ENCODE data around the gene EGFR. TPM values are rescaled to one million over a fixed set of nuclear protein-coding genes. Genes with fewer than 3 reads are reported as not detected.

Gene EGFR
- total and polyA plus RNA-seq, 2 donors (not counting 3 experiments of a cell fraction or from before 2014, with no cell fraction given), result 1.5 to 4.1 TPM

DNA sequence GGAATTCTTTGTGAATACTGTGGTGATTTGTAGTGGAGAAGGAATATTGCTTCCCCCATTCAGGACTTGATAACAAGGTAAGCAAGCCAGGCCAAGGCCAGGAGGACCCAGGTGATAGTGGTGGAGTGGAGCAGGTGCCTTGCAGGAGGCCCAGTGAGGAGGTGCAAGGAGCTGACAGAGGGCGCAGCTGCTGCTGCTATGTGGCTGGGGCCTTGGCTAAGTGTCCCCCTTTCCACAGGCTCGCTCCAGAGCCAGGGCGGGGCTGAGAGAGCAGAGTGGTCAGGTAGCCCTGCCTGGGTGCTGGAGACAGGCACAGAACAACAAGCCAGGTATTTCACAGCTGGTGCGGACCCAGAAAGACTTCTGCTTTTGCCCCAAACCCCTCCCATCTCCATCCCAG lies 162.9 kb downstream of the EGFR start:
- no TSS peak for BruUV-seq (replicated peaks)
- Histone ChIP-seq H3K79me2 (ENCODE audit: control insufficient read depth, insufficient read depth, low read length) (no peaks in the 10 kb centered on the region), H3K9ac (replicated peaks; ENCODE audit: extremely low read depth, insufficient read depth, low read length) (no peak overlapping the region), H4K20me1 (replicated peaks; ENCODE audit: control insufficient read depth, extremely low read depth, insufficient read depth, low read length) (no peaks in the 10 kb centered on the region), H3K9me1 (replicated peaks; ENCODE audit: control insufficient read depth, extremely low read depth, insufficient read depth, low read length) (no peaks in the 10 kb centered on the region), H3K4me3 (replicated peaks in 1 of 3; ENCODE audit: insufficient read depth in 1 of 3, low read depth in 1 of 3, low read length in 3 of 3) (no peak overlapping the region), H3K27ac (ENCODE audit: insufficient read depth, low read depth, low read length) (no peak overlapping the region), H3K4me2 (ENCODE audit: insufficient read depth, low read length) (no peak overlapping the region), H2AFZ (ENCODE audit: low read depth, low read length) (no peak overlapping the region), H3K4me1 (ENCODE audit: control insufficient read depth, extremely low read depth, insufficient read depth, low read length) (peaks cover 6% of the 10 kb centered on the region), H3K27me3 (ENCODE audit: control insufficient read depth in 2 of 2, insufficient read depth in 2 of 2, low read length in 2 of 2) (no peaks in the 10 kb centered on the region), H3K9me3 (replicated peaks; ENCODE audit: control insufficient read depth, insufficient read depth, low read length) (no peaks in the 10 kb centered on the region), H3K36me3 (ENCODE audit: control insufficient read depth in 2 of 2, extremely low read depth in 1 of 2, insufficient read depth in 2 of 2, low read length in 2 of 2) (no peaks in the 10 kb centered on the region)
- DNase-seq (ENCODE audit: low read depth, low spot score) (no peak), FAIRE-seq (no peak)
- no peak for TF ChIP-seq FOS (IDR thresholded peaks at IDR 0.05; ENCODE audit: borderline replicate concordance, insufficient read depth, low read length)
- TF ChIP-seq MYC (IDR thresholded peaks at IDR 0.05; ENCODE audit: low read depth, low read length), result no peak
- no peak for TF ChIP-seq POLR2A (IDR thresholded peaks at IDR 0.05; ENCODE audit: low read depth, low read length)
- TF ChIP-seq JUN (IDR thresholded peaks at IDR 0.05; ENCODE audit: borderline replicate concordance, insufficient read depth, insufficient read length, low read depth), result no peak
- TF ChIP-seq, protein P1, sequence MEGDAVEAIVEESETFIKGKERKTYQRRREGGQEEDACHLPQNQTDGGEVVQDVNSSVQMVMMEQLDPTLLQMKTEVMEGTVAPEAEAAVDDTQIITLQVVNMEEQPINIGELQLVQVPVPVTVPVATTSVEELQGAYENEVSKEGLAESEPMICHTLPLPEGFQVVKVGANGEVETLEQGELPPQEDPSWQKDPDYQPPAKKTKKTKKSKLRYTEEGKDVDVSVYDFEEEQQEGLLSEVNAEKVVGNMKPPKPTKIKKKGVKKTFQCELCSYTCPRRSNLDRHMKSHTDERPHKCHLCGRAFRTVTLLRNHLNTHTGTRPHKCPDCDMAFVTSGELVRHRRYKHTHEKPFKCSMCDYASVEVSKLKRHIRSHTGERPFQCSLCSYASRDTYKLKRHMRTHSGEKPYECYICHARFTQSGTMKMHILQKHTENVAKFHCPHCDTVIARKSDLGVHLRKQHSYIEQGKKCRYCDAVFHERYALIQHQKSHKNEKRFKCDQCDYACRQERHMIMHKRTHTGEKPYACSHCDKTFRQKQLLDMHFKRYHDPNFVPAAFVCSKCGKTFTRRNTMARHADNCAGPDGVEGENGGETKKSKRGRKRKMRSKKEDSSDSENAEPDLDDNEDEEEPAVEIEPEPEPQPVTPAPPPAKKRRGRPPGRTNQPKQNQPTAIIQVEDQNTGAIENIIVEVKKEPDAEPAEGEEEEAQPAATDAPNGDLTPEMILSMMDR (IDR thresholded peaks at IDR 0.05; ENCODE audit: extremely low read depth in 1 of 2, insufficient read depth in 1 of 2, low read depth in 1 of 2, low read length in 2 of 2), result no peak
- no peak for TF ChIP-seq POLR2AphosphoS5 (IDR thresholded peaks at IDR 0.05; ENCODE audit: insufficient read depth, low read depth, low read length)
- TF ChIP-seq EZH2 (IDR thresholded peaks at IDR 0.05; ENCODE audit: borderline replicate concordance, low read depth, low read length, severe bottlenecking), result no peak
- TF ChIP-seq, protein P2, sequence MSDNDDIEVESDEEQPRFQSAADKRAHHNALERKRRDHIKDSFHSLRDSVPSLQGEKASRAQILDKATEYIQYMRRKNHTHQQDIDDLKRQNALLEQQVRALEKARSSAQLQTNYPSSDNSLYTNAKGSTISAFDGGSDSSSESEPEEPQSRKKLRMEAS (IDR thresholded peaks at IDR 0.05; ENCODE audit: insufficient read depth, insufficient read length), result no peak
- TF ChIP-seq GATA2 (IDR thresholded peaks at IDR 0.05; ENCODE audit: insufficient read depth, insufficient read length, low read depth, low read length), result no peak
- intact Hi-C loops (cut with micrococcal nuclease), result no loop called here
- dilution Hi-C loops (cut with MboI; ENCODE audit: extremely low pct_ligation_motif_present, low sequenced_read_pairs), result no loop called here
- POLR2A ChIA-PET, result no interaction called here
- CTCF ChIA-PET, result no interaction called here

Measured in endothelial cell of umbilical vein (primary cell).